K562 (cell line): Measurements from ENCODE around the gene CRABP2. TPM values are rescaled to one million over a fixed set of nuclear protein-coding genes. Genes with fewer than 3 reads are reported as not detected.
A peak's percentile ranks its signal among the peaks of the same experiment; 100 is the strongest.

Experiments
- ARID1B ChIP-seq: fragments of 450-650 bp; IDR thresholded peaks from 2 replicates; pipeline ENCODE4 v1.6.1; 2016; ENCODE audit warnings: antibody characterized with exemption, mild to moderate bottlenecking, inconsistent platforms
- ATF4 ChIP-seq: fragments of 450-650 bp; formaldehyde crosslinking; IDR thresholded peaks from 2 replicates; pipeline ENCODE4 v1.4.0; 2022; ENCODE audit warnings: mild to moderate bottlenecking, moderate library complexity
- CBFA2T2 ChIP-seq: fragments of 450-650 bp; conservative IDR thresholded peaks from 2 replicates; pipeline ENCODE4 v1.6.1; 2017; ENCODE audit warnings: mild to moderate bottlenecking
- CEBPZ ChIP-seq: fragments of 150-350 bp; IDR thresholded peaks from 2 replicates; pipeline ENCODE4 v1.6.1; 2014; ENCODE audit warnings: low read depth, mild to moderate bottlenecking, low read length, borderline replicate concordance
- CREB1 ChIP-seq, 2 experiments: sonication (generic) in 1 of 2; formaldehyde crosslinking in 1 of 2; IDR thresholded peaks; 2 replicates each; pipeline versions ENCODE4 v1.6.1 to v1.8.0; 2012 to 2022; ENCODE audit warnings: inconsistent platforms in 1 of 2, mild to moderate bottlenecking in 1 of 2, missing genetic modification reagents in 1 of 2, moderate library complexity in 1 of 2
- DNMT1 ChIP-seq: fragments of 450-650 bp; IDR thresholded peaks from 2 replicates; pipeline ENCODE4 v1.6.1; 2016; ENCODE audit warnings: antibody characterized with exemption, mild to moderate bottlenecking
- E2F8 ChIP-seq: fragments of 450-650 bp; IDR thresholded peaks from 2 replicates; pipeline ENCODE4 v1.7.1; 2018; ENCODE audit warnings: mild to moderate bottlenecking, low read depth; ENCODE audit not compliant: partially characterized antibody
- MAFF ChIP-seq: IDR thresholded peaks from 2 replicates; pipeline ENCODE4 v1.6.1; 2012; ENCODE audit warnings: low read length, improper control_type of control experiment
- MCM5 ChIP-seq: fragments of 450-650 bp; IDR thresholded peaks from 2 replicates; pipeline ENCODE4 v1.6.1; 2016; ENCODE audit warnings: low read depth
- MEF2D ChIP-seq: conservative IDR thresholded peaks from 2 replicates; pipeline ENCODE4 v1.6.1; 2016; ENCODE audit warnings: low read depth, missing genetic modification characterization, missing compliant biosample characterization
- NFATC3 ChIP-seq: fragments of 450-650 bp; IDR thresholded peaks from 2 replicates; pipeline ENCODE4 v1.6.1; 2017; ENCODE audit warnings: mild to moderate bottlenecking
- PHF20 ChIP-seq: fragments of 450-650 bp; IDR thresholded peaks from 2 replicates; pipeline ENCODE4 v1.6.1; 2018; ENCODE audit not compliant: partially characterized antibody
- SIN3A ChIP-seq, 2 experiments: fragments of 150-350 bp in 1 of 2; IDR thresholded peaks; 2 replicates each; pipeline ENCODE4 v1.6.1; 2011 to 2016; ENCODE audit warnings: borderline replicate concordance in 2 of 2, low read depth in 2 of 2, low read length in 2 of 2, mild to moderate bottlenecking in 2 of 2, moderate library complexity in 2 of 2; ENCODE audit not compliant: control insufficient read depth in 1 of 2
- STAT6 ChIP-seq: sonication (generic); formaldehyde crosslinking; IDR thresholded peaks from 2 replicates; pipeline ENCODE4 v1.8.1; 2023; ENCODE audit warnings: mild to moderate bottlenecking, missing genetic modification reagents
- SUPT5H ChIP-seq: fragments of 450-650 bp; IDR thresholded peaks from 2 replicates; pipeline ENCODE4 v1.6.1; 2016
- TAF15 ChIP-seq: fragments of 200-400 bp; formaldehyde crosslinking; IDR thresholded peaks from 2 replicates; pipeline ENCODE4 v1.6.1; 2017; ENCODE audit warnings: mild to moderate bottlenecking, low read depth, low read length, moderate library complexity
- ZKSCAN1 ChIP-seq: fragments of 150-350 bp; IDR thresholded peaks from 2 replicates; pipeline ENCODE4 v1.6.1; 2016; ENCODE audit warnings: low read depth, low read length
- ZNF175 ChIP-seq: fragments of 200-800 bp; sonication (Bioruptor generic); IDR thresholded peaks from 2 replicates; pipeline ENCODE4 v1.6.1; 2016; ENCODE audit warnings: low read depth, mild to moderate bottlenecking, missing genetic modification characterization, missing compliant biosample characterization
- polyA plus RNA-seq, 8 experiments: library from polyadenylated mRNA; depleted of rRNA in 4 of 8; stranded (reverse) in 5 of 8; unstranded in 3 of 8; fragments of >200 nt; fragmentation: Nextera tagmentation in 2 of 8; fragmentation: Illumina TruSeq in 1 of 8; extraction: Ambion mirVana in 2 of 8; extraction: Trizol in 1 of 8; gene quantifications; 2 replicates each; pipeline versions ENCODE4 v1.2.1 to v1.2.3, GENCODE V29; 2011 to 2014; ENCODE audit warnings: inconsistent platforms in 1 of 8, missing spikeins in 1 of 8
- total RNA-seq, 7 experiments: library from RNA; depleted of rRNA in 6 of 7; stranded (reverse); fragments of >200 nt in 6 of 7; fragmentation: Illumina TruSeq in 2 of 7; extraction: Trizol in 2 of 7; gene quantifications; 2 replicates each; pipeline versions ENCODE4 v1.2.1 to v1.2.3, GENCODE V29; 2011 to 2021; ENCODE audit warnings: low replicate concordance in 1 of 7

Gene CRABP2
- total and polyA plus RNA-seq, 9 of the 15 experiments (the other 6 are each of a cell fraction or from before 2014, with no cell fraction given), result 0.30 to 2.5 (median 0.82) TPM

GRCh38 chr1:156741481-156741983 is 36.1 kb upstream of the CRABP2 start (continued):
- TF ChIP-seq PHF20, result no peak
- peak; percentile 6; the same call in 1 of the 2 replicates for TF ChIP-seq ARID1B
- TF ChIP-seq MEF2D (tag), result no peak
- no peak for TF ChIP-seq CREB1 (IDR thresholded peaks at IDR 0.05)
- TF ChIP-seq CREB1 (CRISPR knock-in tag; IDR thresholded peaks at IDR 0.05), result no peak
- no peak for TF ChIP-seq CEBPZ
- no peak for TF ChIP-seq ATF4 (CRISPR knock-in tag)
- no peak for TF ChIP-seq MCM5
- peak; percentile 40 for TF ChIP-seq SUPT5H
- TF ChIP-seq ZNF175 (CRISPR knock-in tag), result peak; percentile 64; the same call in 1 of the 2 replicates
- peak; percentile 18; the same call in 1 of the 2 replicates for TF ChIP-seq MAFF
- TF ChIP-seq STAT6 (CRISPR knock-in tag), result no peak
- no peak for TF ChIP-seq DNMT1
- TF ChIP-seq E2F8, result no peak
- no peak for TF ChIP-seq CBFA2T2
- no peak for TF ChIP-seq NFATC3
- TF ChIP-seq SIN3A (IDR thresholded peaks at IDR 0.05; ENCODE audit: borderline replicate concordance in 2 of 2, control insufficient read depth in 1 of 2, low read depth in 2 of 2, low read length in 2 of 2), result peak in 1 of 2 experiments; percentile 13; a peak in 1 of 4 replicates
- no peak for TF ChIP-seq ZKSCAN1
- no peak for TF ChIP-seq TAF15
